ENCODE measurements around the gene ABCC6. TPM values are rescaled to one million over a fixed set of nuclear protein-coding genes. Genes with fewer than 3 reads are reported as not detected.

Gene ABCC6
- total RNA-seq, 2 donors from 2014 or later: 0.41 to 1.5 TPM

- DNase-seq (ENCODE audit: low spot score): no peak
- H3K36me3 ChIP-seq: peaks cover 22% of the 10 kb centered on the region
- TF ChIP-seq CTCF (IDR thresholded peaks at IDR 0.05): no peak
Observed at GRCh38 chr16:16099320-16099719, 124.0 kb downstream of the ABCC6 start.

More at GRCh38 chr16:16099320-16099719, 124.0 kb downstream of the ABCC6 start:
- H3K4me3 ChIP-seq: no peak overlapping the region
- no peak for ATAC-seq (ENCODE audit: insufficient number of reproducible peaks, low FRiP score, low read depth)
- peaks cover 17 to 41% of the 10 kb centered on the region in 2 donors for H3K4me1 ChIP-seq (ENCODE audit: control insufficient read depth in 1 of 2, low read depth in 2 of 2)
- H3K9me3 ChIP-seq: no peaks in the 10 kb centered on the region
- H3K27me3 ChIP-seq (replicated peaks; ENCODE audit: insufficient read depth): no peaks in the 10 kb centered on the region
- H3K27ac ChIP-seq: no peak overlapping the region

Other genes with a start within 250 kb of the ABCC6 start
- 10 to 100 TPM; 36.2 to 82.0 TPM for gene NOMO3, start 9.0 kb upstream of the ABCC6 start, total RNA-seq
- 10 to 100 TPM in 1 of 2 donors, not detected in 1; 12.9 TPM for gene NPIPA7, start 155.6 kb upstream of the ABCC6 start, total RNA-seq